Measurements from ENCODE around the gene RAB1B.

Gene RAB1B

DNA sequence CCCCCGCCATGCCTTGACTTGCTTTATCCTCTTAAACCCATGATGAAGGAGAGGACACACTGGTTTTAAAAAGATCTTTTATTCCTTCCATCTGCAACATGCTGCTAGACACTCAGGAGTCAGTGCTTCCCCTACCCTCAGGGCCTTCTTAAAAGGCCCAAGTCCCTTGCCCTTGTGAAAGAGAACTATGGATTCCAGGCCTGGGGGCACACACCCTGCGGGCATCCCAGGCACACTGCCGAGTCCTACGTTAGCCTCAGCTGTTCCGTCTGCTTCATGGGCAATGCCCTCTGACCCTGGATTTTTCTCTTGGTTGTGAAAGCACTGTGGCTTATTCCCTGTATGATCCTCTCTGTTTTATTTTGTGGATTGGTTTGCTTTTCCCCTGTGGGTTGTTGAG lies 35.1 kb upstream of the RAB1B start:
- H3K27ac ChIP-seq (ENCODE audit: low read depth, low read length): no peak overlapping the region
- H4K20me1 ChIP-seq (ENCODE audit: control insufficient read depth, insufficient read depth, low read depth, low read length): no peaks in the 10 kb centered on the region
- H3K36me3 ChIP-seq (ENCODE audit: control insufficient read depth, low read length): peaks cover 36% of the 10 kb centered on the region
- H3K9me3 ChIP-seq (ENCODE audit: control insufficient read depth, insufficient read depth, low read length): no peaks in the 10 kb centered on the region
- no peak overlapping the region for H3K4me3 ChIP-seq (ENCODE audit: low read length)
- no peaks in the 10 kb centered on the region; the same call in 1 of the 2 replicates for H3F3A ChIP-seq (ENCODE audit: control insufficient read depth, insufficient read depth)
- no peak overlapping the region for H3K4me2 ChIP-seq (ENCODE audit: low read length)
- H3K79me2 ChIP-seq (ENCODE audit: control insufficient read depth, low read length): no peaks in the 10 kb centered on the region
- no peaks in the 10 kb centered on the region for H3K9me2 ChIP-seq (replicated peaks; ENCODE audit: control insufficient read depth, low read length)
- TF ChIP-seq, protein P1, sequence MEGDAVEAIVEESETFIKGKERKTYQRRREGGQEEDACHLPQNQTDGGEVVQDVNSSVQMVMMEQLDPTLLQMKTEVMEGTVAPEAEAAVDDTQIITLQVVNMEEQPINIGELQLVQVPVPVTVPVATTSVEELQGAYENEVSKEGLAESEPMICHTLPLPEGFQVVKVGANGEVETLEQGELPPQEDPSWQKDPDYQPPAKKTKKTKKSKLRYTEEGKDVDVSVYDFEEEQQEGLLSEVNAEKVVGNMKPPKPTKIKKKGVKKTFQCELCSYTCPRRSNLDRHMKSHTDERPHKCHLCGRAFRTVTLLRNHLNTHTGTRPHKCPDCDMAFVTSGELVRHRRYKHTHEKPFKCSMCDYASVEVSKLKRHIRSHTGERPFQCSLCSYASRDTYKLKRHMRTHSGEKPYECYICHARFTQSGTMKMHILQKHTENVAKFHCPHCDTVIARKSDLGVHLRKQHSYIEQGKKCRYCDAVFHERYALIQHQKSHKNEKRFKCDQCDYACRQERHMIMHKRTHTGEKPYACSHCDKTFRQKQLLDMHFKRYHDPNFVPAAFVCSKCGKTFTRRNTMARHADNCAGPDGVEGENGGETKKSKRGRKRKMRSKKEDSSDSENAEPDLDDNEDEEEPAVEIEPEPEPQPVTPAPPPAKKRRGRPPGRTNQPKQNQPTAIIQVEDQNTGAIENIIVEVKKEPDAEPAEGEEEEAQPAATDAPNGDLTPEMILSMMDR (IDR thresholded peaks at IDR 0.05; ENCODE audit: low read depth, low read length, poor library complexity, severe bottlenecking): no peak
- no peaks in the 10 kb centered on the region for H3K27me3 ChIP-seq (ENCODE audit: control insufficient read depth, low read length)
- no peaks in the 10 kb centered on the region for H3K4me1 ChIP-seq (ENCODE audit: control insufficient read depth, low read length)

DNA sequence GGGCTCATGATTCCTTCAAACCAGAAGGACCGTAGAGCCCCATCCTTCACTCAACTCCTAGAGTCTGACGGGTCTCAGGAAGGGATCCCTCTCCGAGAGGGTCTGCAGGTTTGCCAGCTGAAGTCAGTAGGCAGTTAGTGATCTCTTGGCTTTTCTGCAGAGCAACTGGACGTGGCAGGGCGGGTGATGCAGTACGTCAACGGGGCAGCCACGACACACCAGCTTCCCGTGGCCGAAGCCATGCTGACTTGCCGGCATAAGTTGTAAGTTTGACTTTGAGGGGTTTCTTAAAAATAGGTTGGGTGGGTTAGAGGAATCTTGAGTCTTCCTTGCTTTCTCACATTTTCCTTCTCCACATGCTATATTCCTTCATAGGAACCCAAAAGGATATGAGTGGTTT lies 33.3 kb upstream of the RAB1B start:
- H3K27me3 ChIP-seq (ENCODE audit: control insufficient read depth, low read length): no peaks in the 10 kb centered on the region
- H4K20me1 ChIP-seq (ENCODE audit: control insufficient read depth, insufficient read depth, low read depth, low read length): no peaks in the 10 kb centered on the region
- H3K4me1 ChIP-seq (ENCODE audit: control insufficient read depth, low read length): no peaks in the 10 kb centered on the region
- no peaks in the 10 kb centered on the region for H3K9me3 ChIP-seq (ENCODE audit: control insufficient read depth, insufficient read depth, low read length)
- H3K79me2 ChIP-seq (ENCODE audit: control insufficient read depth, low read length): no peaks in the 10 kb centered on the region
- no peak overlapping the region for H3K27ac ChIP-seq (ENCODE audit: low read depth, low read length)
- no peak overlapping the region for H3K4me3 ChIP-seq (ENCODE audit: low read length)
- TF ChIP-seq EZH2phosphoT487 (IDR thresholded peaks at IDR 0.05; ENCODE audit: borderline replicate concordance, low read length): no peak
- TF ChIP-seq, protein P1 (IDR thresholded peaks at IDR 0.05; ENCODE audit: low read depth, low read length, poor library complexity, severe bottlenecking): no peak
- H3K4me2 ChIP-seq (ENCODE audit: low read length): no peak overlapping the region
- H3F3A ChIP-seq (ENCODE audit: control insufficient read depth, insufficient read depth): no peaks in the 10 kb centered on the region
- H3K9me2 ChIP-seq (replicated peaks; ENCODE audit: control insufficient read depth, low read length): no peaks in the 10 kb centered on the region
- H3K36me3 ChIP-seq (ENCODE audit: control insufficient read depth, low read length): peaks cover 44% of the 10 kb centered on the region

DNA sequence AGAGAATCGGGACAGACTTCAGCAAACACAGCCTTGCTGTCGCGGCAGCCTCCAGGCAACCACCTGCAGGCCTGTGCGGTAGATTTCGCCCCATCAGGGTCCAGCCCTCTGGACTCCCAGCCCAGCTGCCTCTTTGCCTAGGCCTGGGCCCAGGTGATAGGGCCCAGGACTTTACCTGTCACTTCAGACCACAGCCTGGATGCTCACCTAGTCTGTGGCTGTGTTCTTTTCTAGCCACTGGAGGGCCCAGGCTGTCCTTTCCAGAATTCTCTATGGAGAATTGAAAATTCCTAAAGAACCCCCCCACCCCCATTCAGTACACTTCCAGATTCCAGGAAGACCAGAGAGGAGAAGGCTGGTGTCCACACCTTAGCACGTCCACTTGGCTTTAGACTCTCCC lies 30.6 kb upstream of the RAB1B start:
- H3K27me3 ChIP-seq (ENCODE audit: control insufficient read depth, low read length): no peaks in the 10 kb centered on the region
- no peaks in the 10 kb centered on the region for H3K9me2 ChIP-seq (replicated peaks; ENCODE audit: control insufficient read depth, low read length)
- H3K4me2 ChIP-seq (ENCODE audit: low read length): no peak overlapping the region
- no peak overlapping the region for H3K4me3 ChIP-seq (ENCODE audit: low read length)
- TF ChIP-seq, protein P1 (IDR thresholded peaks at IDR 0.05; ENCODE audit: low read depth, low read length, poor library complexity, severe bottlenecking): no peak
- no peak for TF ChIP-seq EZH2phosphoT487 (IDR thresholded peaks at IDR 0.05; ENCODE audit: borderline replicate concordance, low read length)
- H3K9me3 ChIP-seq (ENCODE audit: control insufficient read depth, insufficient read depth, low read length): no peaks in the 10 kb centered on the region
- no peaks in the 10 kb centered on the region for H3K4me1 ChIP-seq (ENCODE audit: control insufficient read depth, low read length)
- H3K79me2 ChIP-seq (ENCODE audit: control insufficient read depth, low read length): no peaks in the 10 kb centered on the region
- no peaks in the 10 kb centered on the region for H3F3A ChIP-seq (ENCODE audit: control insufficient read depth, insufficient read depth)
- no peak overlapping the region for H3K27ac ChIP-seq (ENCODE audit: low read depth, low read length)
- H4K20me1 ChIP-seq (ENCODE audit: control insufficient read depth, insufficient read depth, low read depth, low read length): no peaks in the 10 kb centered on the region
- peaks cover 46% of the 10 kb centered on the region for H3K36me3 ChIP-seq (ENCODE audit: control insufficient read depth, low read length)

Data from DOHH2 (cell line).